Amygdala (tissue), 56 donors: ENCODE results near the gene HDLBP.

Experiments used
- DNase-seq, 56 donors: peaks; one replicate each; lab custom pipeline; 2025; lab: John Stamatoyannopoulos, UW

HDLBP gene, protein sequence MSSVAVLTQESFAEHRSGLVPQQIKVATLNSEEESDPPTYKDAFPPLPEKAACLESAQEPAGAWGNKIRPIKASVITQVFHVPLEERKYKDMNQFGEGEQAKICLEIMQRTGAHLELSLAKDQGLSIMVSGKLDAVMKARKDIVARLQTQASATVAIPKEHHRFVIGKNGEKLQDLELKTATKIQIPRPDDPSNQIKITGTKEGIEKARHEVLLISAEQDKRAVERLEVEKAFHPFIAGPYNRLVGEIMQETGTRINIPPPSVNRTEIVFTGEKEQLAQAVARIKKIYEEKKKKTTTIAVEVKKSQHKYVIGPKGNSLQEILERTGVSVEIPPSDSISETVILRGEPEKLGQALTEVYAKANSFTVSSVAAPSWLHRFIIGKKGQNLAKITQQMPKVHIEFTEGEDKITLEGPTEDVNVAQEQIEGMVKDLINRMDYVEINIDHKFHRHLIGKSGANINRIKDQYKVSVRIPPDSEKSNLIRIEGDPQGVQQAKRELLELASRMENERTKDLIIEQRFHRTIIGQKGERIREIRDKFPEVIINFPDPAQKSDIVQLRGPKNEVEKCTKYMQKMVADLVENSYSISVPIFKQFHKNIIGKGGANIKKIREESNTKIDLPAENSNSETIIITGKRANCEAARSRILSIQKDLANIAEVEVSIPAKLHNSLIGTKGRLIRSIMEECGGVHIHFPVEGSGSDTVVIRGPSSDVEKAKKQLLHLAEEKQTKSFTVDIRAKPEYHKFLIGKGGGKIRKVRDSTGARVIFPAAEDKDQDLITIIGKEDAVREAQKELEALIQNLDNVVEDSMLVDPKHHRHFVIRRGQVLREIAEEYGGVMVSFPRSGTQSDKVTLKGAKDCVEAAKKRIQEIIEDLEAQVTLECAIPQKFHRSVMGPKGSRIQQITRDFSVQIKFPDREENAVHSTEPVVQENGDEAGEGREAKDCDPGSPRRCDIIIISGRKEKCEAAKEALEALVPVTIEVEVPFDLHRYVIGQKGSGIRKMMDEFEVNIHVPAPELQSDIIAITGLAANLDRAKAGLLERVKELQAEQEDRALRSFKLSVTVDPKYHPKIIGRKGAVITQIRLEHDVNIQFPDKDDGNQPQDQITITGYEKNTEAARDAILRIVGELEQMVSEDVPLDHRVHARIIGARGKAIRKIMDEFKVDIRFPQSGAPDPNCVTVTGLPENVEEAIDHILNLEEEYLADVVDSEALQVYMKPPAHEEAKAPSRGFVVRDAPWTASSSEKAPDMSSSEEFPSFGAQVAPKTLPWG (N-terminal part only)

DNA sequence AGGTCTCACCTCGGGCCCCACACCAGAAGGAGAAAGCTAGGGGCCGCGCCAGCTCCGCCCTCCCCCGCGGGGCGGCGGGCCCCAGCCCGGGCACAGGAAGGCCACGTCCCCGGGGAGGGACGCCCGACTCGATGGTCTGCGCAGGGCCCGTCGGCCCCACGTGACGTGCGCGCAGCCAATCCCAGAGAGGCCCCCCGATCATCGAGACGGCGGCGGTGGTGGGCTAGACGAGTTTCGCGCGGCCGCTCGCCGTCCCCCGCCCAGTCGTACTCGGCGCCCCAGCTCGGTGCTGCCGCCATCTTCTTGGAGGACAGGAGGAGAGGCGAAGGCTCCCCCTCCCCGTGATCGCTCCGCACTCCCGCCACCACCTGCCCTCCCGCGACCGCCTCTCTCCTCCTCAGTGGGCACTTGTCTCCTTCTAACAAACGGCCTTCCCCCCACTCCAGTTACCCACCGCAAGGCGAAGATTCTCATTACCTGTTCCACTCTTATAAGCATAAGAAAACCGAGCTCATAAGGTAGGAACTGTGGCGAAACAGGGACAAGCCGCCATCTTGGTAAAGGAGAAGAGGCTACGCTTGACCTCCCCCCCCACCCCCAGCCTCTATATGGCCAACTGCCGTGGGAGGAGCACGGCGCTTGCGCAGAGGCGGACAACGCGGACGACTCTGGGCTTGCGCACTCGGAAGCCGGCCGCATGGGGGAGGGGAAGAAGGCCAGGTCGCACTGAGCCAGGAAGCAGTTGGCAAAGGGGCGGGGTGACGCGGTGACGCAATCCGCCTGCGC lies at the start of gene HDLBP:
Gene HDLBP (minus strand): TSS at position 580 of the 786 bp plus-strand sequence. CDS start 48,803 bp downstream, outside the sequence.
- peak; percentile 87 to 100 (median 97) for DNase-seq

DNA sequence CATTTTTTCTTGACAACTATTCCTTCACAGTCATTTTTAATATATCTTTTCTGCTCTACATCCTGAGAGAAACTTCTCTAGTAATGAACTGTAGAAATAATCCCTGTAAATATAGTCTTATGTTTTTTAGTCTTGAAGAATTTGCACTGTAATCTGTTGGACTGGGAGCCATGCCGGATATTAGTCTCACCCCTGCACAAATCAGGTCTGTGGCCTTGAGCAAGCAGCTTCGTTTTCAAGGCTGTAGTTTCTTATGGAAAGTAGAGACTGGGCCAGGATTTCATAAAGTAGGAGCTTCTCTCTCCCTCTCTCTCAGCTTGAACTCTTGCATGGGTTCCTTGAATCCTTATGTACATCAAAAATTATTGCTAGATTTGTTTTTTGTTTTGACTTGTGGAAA lies 49.3 kb upstream of the HDLBP start:
- DNase-seq: no peak

DNA sequence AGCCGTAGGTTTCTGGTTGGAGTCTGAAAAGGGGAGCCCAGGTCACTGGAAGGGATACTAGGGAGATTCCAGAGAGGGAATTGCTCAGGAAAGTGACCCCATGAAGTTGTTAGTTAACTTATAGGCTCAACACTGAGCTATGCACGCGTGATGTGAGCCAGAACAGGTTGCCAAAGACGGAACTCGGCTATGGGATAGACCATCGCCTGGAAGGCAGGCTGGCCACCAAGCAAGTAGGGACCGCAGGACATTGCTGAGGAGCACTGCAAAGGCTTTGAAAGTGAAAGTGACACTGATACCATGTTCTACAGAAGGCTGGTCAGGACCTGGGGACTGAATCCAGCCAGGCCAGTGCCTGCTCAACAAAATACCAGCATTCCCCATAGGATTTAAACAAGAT lies 48.0 kb upstream of the HDLBP start:
- no peak for DNase-seq

DNA sequence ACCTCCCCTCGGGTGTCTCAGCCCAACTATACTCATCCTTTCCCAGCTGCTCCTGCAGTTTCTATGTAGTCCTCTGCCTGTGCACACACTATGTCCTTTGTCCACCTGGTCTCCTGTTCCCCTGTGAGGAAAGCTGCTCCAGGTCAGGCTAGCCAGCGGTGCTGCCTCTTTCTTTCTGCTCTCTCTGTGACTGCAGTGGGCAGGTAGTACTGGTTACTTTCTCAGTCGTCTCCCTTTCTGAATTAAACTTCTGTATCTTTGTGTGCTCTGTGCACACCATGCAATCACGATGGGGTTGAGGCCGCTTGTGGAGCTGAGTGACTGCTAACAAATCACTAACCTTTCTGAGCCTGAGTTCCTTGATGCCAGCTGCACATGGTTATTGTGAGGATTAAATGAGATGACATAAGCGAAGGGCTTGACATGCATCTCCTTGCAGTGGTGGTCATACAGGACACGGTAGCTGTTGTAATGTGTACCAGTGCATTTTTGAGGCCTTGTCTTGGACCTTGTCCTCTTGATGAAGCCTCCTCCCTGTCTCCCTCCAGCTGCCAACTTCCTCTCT lies 44.1 kb upstream of the HDLBP start:
- DNase-seq: no peak

DNA sequence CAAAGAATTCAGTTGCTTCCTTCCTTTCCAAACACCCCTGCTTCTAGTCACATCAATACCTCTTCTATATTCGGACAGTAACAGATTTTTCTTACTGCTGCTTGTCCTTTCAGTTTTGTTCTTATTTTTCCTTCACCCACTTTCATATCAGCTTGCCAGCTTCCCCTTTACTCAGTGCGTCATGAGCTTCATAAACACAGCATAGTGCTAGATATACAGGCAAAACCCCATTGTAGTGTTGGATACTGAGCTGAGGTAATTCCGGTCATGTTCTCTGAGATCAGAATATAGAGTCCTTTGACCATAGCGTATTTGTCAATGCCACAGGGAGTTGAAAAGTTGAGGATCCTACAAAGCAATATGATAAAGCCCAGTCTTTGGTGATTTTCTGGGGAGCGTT lies 43.0 kb upstream of the HDLBP start:
- peak in 1 of 56 donors; percentile 24 for DNase-seq

DNA sequence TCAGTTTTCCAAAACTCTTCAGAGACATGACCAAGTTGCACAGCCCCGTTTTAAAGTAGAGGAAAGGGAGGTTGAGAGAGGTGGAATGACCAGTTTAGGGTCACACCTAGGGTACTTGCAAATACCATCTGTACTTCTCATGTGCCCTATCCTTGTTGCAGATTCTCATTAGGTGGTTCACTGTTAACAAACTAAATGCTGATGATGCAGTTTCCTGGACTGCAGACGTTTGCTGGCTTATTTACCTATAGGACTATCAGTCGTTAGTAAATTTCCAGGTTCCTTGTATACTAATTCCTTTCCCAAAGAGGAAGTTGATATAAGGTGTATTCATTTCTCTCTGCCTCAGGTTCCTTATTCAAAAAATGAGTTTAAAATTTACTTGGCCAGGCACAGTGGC lies 42.1 kb upstream of the HDLBP start:
- DNase-seq: no peak

DNA sequence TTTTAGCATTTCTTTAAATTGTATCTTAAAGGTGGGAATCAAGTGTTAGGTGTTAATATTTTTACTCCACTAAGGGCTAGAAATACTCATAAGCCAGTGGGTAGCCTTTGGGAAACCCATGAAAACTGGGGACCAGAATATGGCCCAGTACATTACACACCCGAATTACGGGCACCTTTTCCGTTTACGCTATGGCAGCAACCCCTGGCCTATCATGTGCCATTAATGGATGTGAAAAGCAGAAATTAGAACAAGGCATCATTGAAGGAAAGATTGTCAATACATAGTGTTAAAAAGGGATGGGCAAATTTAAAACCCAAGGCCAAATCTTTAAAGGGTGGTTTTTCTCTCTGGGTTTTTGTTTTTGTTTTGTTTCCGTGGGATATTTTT lies 41.4 kb upstream of the HDLBP start:
- no peak for DNase-seq

DNA sequence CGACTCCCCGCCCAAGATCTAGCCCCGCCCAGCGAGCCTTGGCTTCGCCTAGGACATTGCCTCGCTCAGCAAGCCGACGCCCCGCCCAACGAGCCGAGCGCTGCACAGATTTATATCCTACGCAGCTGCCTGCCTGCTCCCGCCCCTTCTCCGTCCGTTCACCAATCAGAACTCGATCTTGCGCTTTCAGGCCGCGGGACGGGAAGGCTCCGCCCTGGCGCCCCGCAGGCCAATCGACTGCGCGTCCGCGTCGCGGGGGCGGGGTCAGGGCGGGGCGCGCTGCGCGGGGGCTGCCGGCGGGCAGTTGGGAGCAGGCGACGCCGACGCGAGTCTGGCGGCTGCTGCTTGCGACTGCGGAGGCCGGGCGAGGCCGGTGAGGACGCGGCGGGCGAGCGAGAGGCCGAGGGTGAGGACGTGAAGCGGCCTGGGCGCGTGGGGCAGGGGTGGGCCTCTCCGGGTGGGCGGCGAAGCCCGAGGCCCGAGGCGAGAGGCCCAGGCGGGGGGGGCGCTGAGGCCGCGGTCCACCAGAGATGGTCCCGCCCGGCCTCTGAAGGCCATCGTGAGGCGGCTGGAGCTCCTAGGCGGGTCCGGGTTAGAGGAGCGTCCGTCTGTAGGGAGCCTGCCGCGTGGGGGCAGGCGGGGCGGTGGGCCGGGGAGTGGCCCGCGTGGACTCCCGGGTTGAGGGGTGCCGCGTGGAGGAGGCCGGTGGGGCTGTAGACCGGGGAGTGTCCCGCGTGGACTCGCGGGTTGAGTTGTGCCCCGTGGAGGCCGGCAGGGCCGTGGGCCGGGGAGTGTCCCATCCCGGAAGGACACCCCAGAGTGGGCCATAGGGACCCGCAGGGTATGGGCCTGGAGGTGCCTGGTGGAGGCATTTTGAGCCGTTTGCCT lies 40.8 kb upstream of the HDLBP start, which contains the start of gene FARP2:
Gene FARP2 (plus strand): TSS at position 303 of the 888 bp plus-strand sequence. CDS start 16,823 bp downstream, outside the sequence.
- peak; percentile 42 to 100 (median 99) for DNase-seq

DNA sequence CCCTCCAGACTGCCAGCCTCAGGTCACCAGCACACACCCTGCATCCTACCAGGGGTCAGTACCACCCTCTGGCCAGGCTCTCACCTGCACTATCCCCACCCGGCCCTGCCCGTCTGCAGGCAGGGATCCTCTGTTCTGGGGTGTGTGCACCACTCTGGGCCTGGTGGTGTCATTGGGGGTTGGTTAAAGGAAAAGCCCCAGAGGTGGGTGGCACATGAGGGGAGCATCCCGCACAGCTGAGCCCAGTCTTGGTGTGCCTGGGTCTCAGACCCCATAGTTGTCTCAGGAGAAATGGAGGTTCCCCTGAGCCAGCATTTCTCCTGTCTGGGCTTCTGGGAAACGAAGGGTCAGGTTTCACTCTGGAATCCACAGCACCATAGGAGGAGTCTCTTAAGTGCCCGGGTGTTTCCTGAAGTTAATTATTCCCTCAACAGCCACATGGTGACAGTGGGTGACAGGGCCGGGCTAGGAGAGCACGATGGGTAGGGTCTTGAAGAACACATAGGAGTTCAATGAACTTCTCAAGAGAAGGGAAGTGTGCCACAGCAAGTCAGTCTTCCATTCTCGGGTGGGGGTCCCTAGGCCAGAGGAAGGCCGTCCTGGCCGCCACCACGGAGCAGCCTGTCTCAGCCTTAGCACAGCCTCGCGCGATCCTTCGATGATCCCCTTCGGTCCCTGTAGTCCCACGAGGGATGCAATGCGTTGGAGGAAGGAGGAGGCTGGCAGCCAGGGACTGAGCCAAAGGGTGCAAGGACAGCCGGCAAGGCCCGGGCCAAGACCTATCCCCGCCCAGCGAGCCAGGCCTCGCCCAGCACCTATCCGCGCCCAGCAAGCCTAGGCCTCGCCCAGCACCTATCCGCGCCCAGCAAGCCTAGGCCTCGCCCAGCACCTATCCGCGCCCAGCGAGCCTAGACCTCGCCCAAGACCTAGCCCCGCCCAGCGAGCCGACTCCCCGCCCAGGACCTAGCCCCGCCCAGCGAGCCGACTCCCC lies 39.5 kb upstream of the HDLBP start:
- peak in 30 of 56 donors; percentile 11 to 88 (median 52) for DNase-seq

DNA sequence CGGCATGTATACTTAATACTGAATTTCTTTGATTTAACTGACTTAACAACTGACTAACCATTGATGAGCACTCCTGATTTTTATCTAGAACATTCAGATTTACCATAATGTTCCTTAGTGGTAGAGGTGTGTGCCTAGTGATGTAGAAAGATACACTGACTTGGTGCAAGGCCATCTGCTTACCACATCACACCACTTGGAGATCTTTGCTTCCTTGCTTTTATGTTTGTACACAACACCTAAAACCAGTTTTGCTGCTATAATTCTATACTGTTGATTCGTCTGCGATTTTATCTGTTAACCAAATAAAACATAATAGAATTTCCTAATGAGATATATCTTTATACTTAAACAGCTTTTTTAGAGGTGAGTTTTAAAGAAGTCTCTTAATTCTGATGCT lies 36.8 kb upstream of the HDLBP start:
- DNase-seq: no peak

DNA sequence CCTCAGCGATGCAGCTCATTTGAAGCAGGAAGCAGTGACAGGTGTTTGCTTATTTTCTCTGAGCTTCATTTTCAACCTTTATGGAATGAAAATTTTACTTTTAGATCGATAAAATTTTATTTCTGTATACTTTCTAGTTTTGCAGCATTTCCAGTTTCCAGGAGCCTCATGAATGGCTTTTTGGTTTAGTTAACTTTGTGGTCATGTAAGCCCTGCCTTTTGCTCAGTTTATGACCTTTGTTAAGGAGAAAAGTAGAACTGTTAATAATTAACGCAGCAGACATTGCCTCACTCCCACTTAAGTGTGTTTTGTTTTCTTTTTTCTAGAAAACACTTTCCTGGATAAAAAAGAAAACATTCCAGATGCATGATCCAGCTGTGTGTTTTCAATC lies 36.2 kb upstream of the HDLBP start:
- DNase-seq: no peak

DNA sequence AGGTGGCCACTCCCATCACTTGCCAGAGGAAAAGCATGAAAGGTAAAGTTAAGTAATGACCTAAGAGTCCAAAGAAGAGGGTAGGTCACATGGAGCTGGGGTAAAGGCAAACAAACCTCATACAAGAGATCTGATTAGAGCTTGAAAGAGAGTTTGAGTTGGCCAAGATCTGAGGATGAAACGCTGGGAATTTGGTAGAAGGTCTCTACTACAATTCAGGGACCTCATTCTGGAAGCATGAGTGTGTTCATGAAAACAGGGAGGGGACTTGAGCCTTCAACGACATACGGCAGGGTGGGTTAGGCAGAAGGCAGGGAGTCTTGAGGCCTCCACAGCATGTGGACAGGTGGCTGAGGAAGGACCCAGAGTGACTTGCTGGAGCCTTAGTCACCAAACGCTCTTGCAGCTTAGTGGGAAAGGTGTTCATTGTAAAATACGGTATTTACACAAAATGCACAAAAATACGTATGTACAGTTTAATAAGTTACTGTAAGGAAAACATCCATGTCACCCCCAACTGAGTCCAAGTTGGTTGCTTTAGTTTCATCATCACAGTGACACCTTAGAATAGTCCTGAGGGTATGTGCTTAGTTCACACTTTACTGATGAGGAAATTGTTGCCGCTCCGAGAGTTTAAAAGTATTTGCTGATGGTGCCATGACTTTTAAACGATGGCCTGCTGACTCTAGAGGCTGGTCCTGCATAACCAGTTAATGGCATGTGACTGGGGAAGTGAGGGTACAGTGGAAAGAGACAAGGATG lies 35.6 kb upstream of the HDLBP start:
- DNase-seq: no peak

DNA sequence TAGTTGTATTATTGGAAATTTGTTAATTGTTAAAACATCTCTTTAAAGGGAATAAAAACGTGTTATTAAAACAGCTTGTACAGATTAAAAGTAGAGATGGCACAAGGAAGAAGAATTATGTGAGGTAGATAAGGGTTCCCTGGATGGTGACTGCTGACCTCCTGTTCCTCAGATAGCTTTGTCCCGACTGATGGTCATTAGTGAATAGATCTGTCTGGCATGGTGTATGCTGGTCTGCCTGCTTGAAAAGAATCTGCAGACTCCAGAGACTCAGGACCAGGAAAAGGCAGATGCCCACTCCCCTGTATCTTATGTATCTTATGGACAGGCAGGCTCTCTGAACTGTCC lies 35.0 kb upstream of the HDLBP start:
- DNase-seq: no peak

DNA sequence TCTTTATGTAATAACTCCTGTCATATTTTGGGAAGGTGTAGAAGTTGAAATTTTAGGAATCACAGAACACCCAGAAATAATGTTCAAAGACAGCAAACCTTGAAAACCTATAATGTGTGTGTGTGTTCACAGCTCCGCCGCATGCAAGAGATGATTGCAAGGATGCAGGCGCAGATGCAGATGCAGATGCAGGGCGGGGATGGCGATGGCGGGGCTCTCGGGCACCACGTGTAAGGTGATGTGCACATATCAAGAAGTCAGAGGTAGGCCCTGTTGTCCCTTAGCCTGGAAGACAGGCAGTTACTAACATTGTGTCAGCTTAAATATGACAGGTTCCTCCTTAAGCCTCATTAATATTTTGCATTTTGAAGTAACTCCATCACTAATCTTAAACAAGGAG lies 34.5 kb upstream of the HDLBP start:
- no peak for DNase-seq

DNA sequence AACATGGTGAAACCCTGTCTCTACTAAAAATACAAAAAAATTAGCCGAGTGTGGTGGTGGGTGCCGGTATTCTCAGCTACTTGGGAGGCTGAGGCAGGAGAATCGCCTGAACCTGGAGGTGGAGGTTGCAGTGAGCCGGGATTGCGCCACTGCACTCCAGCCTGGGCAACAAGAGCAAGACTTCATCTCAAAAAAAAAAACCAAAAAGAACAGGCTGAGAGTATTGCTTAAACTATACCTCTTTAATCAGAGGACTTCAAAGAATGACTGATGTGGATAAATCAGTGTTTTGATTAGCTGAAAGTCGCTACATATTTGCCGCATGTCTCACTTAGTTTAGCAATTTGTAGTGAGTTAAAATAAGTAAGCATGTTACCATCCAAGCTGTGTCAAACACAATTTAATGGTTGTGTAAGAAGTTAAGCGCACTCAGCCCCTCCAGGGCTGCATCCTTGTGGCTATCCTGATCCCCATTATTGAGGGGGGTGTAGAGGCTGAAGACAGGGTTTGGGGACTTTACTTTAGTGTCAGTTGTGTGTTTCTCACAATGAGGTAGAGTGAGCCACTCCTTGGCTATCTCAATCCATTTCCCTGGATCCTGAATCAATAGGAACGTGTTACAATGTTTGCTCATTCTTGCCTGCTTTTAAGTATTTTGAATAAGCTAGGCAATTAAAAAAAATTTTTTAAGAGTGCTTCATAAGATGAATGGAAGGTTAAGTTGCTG lies 29.6 kb upstream of the HDLBP start:
- DNase-seq: no peak

DNA sequence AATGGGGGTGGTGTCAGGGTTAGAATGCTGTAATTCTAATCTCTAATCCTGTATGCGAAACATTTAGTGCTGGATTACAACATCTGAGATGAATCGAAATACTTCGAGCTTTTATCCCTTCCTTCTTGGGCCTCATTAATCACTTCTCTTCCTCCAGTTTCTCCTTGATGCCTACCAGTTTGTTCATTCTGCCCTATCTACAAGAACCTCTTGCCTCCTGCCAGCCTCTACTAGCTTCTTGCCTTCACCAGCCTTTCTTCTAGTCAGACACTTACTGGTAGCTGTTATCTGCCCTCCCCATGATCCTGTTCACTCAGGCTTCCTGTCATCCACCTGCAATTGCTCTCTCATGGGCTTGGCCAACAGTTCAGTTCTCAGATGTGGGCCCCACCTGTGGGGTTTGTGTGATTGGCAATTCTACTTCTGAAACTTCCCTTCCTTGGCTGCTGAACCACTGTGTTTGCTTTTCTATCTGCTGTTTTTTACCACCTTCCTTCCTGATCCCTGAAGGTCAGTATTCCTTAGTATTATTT lies 25.2 kb upstream of the HDLBP start:
- no peak for DNase-seq
